ENCODE data around the gene BPIFB3. TPM values are rescaled to one million over a fixed set of nuclear protein-coding genes. Genes with fewer than 3 reads are reported as not detected.

BPIFB3 gene
- total and polyA plus RNA-seq, 2 of the 13 experiments (the other 11 are each of a cell fraction or from before 2014, with no cell fraction given) = 0.09 TPM; not detected in 1

DNA sequence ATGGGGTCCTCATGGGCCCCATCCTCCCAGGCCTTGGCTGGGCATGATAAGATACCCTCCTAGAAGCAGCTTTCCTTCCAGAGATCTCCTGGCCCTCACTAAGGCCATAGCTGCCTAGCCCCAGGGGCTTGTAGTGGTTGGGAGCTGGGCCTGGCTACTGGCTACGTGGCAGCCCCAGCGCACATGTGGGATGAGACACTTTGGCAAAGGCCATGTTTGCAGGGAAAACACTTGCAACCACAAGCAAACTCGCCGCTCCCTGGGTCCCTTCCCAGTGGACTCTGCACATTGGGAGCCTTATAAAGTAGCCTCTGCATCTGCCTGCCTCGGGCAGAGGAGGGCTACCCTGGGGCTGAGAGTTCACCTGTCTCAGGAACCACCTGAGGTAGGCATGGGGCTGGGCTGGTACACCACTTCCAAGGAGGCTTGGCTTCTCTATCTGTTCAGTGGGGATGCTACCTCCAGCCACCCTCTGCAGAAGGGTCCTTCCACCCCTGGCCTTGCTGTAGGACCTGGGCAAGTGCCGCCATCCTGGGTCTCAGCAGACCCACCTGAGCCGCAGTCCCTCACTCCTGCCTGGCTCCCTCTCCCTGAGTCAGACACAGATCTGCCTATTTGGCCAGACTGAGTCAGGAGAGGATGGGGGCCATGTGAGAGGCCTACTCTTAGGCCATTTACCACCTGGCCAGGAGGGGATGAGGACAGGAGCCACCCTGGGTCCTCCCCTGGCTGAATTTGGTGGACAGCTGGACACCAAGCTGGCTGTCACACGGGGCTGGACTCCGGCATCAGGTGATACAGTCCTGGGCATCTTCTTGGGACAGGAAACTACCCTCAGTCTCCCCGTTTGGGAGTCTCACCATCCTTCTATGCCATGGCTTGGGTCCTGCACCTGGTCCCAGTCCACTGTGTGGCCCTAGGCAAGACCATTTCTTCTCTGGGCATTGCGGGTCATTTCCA, 46.0 kb upstream of the BPIFB3 start, which contains the start of gene BPIFB2 (continued):
- TF ChIP-seq, protein P1, sequence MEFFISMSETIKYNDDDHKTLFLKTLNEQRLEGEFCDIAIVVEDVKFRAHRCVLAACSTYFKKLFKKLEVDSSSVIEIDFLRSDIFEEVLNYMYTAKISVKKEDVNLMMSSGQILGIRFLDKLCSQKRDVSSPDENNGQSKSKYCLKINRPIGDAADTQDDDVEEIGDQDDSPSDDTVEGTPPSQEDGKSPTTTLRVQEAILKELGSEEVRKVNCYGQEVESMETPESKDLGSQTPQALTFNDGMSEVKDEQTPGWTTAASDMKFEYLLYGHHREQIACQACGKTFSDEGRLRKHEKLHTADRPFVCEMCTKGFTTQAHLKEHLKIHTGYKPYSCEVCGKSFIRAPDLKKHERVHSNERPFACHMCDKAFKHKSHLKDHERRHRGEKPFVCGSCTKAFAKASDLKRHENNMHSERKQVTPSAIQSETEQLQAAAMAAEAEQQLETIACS (CRISPR knock-in tag; IDR thresholded peaks at IDR 0.05) = no peak; the same call in 1 of the 2 replicates
- TF ChIP-seq HNF4G (IDR thresholded peaks at IDR 0.05; ENCODE audit: borderline replicate concordance, low read depth, low read length) = peak; percentile 87
- peak; percentile 94 for TF ChIP-seq HNF4G (CRISPR knock-in tag; IDR thresholded peaks at IDR 0.05; ENCODE audit: borderline replicate concordance, low read depth)
- TF ChIP-seq BCLAF1 (IDR thresholded peaks at IDR 0.05) = no peak
- TF ChIP-seq SETDB1 (CRISPR knock-in tag; IDR thresholded peaks at IDR 0.05; ENCODE audit: borderline replicate concordance) = 0 out of 2 replicates have a peak, but pooled peaks have one; percentile 79
- peak; percentile 93 for TF ChIP-seq ZNF547 (CRISPR knock-in tag; IDR thresholded peaks at IDR 0.05)
- no peak for TF ChIP-seq ZFYVE20 (CRISPR knock-in tag; IDR thresholded peaks at IDR 0.05; ENCODE audit: borderline replicate concordance, low read depth)
- no peak for TF ChIP-seq MYNN (CRISPR knock-in tag; IDR thresholded peaks at IDR 0.05; ENCODE audit: low read depth)
- TF ChIP-seq STAT6 (CRISPR knock-in tag; IDR thresholded peaks at IDR 0.05; ENCODE audit: borderline replicate concordance) = peak; percentile 89; the same call in 1 of the 2 replicates
- TF ChIP-seq, protein P2, sequence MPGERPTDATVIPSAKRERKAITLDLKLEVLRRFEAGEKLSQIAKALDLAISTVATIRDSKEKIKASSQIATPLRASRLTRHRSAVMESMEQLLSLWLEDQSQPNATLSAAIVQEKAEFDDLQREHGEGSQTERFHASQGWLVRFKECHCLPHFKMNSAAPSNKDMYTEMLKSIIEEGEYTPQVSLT (CRISPR knock-in tag; IDR thresholded peaks at IDR 0.05; ENCODE audit: borderline replicate concordance, low read depth) = no peak; the same call in 1 of the 2 replicates
- TF ChIP-seq SKI (IDR thresholded peaks at IDR 0.05; ENCODE audit: partially characterized antibody) = peak; percentile 64
- 0 out of 2 replicates have a peak, but pooled peaks have one; percentile 6 for TF ChIP-seq ZNF7 (CRISPR knock-in tag; IDR thresholded peaks at IDR 0.05)
- TF ChIP-seq ZZZ3 (CRISPR knock-in tag; IDR thresholded peaks at IDR 0.05; ENCODE audit: borderline replicate concordance) = peak; percentile 86
- TF ChIP-seq ZNF549 (CRISPR knock-in tag; IDR thresholded peaks at IDR 0.05) = no peak
- peak; percentile 98 for TF ChIP-seq MTA1 (CRISPR knock-in tag; IDR thresholded peaks at IDR 0.05; ENCODE audit: borderline replicate concordance)
- TF ChIP-seq HOXA3 (CRISPR knock-in tag; IDR thresholded peaks at IDR 0.05) = peak; percentile 83; the same call in 1 of the 2 replicates
- TF ChIP-seq MED13 (CRISPR knock-in tag; IDR thresholded peaks at IDR 0.05) = peak; percentile 42; the same call in 1 of the 2 replicates
- peak; percentile 57 for TF ChIP-seq PHF20 (CRISPR knock-in tag; IDR thresholded peaks at IDR 0.05)
- TF ChIP-seq ATF5 (CRISPR knock-in tag; IDR thresholded peaks at IDR 0.05; ENCODE audit: low read depth) = peak; percentile 29; the same call in 1 of the 2 replicates
